ENCODE results near the gene ATP6V1G3. TPM values are rescaled to one million over a fixed set of nuclear protein-coding genes. Genes with fewer than 3 reads are reported as not detected.

ATP6V1G3 gene
- total and polyA plus RNA-seq, 9 of the 15 experiments (the other 6 are each of a cell fraction or from before 2014, with no cell fraction given): 0.32 TPM; not detected in 8

GRCh38 chr1:198531891-198532290, 8.6 kb downstream of the ATP6V1G3 start:
- no peak for TF ChIP-seq ZNF143 (CRISPR knock-in tag; IDR thresholded peaks at IDR 0.05)
- TF ChIP-seq COPS2 (conservative IDR thresholded peaks at IDR 0.05): no peak
- no peak for TF ChIP-seq HINFP (tag; conservative IDR thresholded peaks at IDR 0.05; ENCODE audit: low read depth)
- no peak for TF ChIP-seq JUN (IDR thresholded peaks at IDR 0.05; ENCODE audit: borderline replicate concordance, low read depth, low read length)
- TF ChIP-seq JUN (CRISPR knock-in tag; IDR thresholded peaks at IDR 0.05; ENCODE audit: borderline replicate concordance): no peak
- TF ChIP-seq SREBF2 (CRISPR knock-in tag; IDR thresholded peaks at IDR 0.05): no peak
- no peak for TF ChIP-seq SMARCC2 (IDR thresholded peaks at IDR 0.05; ENCODE audit: low read depth)
- no peak for TF ChIP-seq ZNF232 (CRISPR knock-in tag; IDR thresholded peaks at IDR 0.05)
- TF ChIP-seq, protein P1, sequence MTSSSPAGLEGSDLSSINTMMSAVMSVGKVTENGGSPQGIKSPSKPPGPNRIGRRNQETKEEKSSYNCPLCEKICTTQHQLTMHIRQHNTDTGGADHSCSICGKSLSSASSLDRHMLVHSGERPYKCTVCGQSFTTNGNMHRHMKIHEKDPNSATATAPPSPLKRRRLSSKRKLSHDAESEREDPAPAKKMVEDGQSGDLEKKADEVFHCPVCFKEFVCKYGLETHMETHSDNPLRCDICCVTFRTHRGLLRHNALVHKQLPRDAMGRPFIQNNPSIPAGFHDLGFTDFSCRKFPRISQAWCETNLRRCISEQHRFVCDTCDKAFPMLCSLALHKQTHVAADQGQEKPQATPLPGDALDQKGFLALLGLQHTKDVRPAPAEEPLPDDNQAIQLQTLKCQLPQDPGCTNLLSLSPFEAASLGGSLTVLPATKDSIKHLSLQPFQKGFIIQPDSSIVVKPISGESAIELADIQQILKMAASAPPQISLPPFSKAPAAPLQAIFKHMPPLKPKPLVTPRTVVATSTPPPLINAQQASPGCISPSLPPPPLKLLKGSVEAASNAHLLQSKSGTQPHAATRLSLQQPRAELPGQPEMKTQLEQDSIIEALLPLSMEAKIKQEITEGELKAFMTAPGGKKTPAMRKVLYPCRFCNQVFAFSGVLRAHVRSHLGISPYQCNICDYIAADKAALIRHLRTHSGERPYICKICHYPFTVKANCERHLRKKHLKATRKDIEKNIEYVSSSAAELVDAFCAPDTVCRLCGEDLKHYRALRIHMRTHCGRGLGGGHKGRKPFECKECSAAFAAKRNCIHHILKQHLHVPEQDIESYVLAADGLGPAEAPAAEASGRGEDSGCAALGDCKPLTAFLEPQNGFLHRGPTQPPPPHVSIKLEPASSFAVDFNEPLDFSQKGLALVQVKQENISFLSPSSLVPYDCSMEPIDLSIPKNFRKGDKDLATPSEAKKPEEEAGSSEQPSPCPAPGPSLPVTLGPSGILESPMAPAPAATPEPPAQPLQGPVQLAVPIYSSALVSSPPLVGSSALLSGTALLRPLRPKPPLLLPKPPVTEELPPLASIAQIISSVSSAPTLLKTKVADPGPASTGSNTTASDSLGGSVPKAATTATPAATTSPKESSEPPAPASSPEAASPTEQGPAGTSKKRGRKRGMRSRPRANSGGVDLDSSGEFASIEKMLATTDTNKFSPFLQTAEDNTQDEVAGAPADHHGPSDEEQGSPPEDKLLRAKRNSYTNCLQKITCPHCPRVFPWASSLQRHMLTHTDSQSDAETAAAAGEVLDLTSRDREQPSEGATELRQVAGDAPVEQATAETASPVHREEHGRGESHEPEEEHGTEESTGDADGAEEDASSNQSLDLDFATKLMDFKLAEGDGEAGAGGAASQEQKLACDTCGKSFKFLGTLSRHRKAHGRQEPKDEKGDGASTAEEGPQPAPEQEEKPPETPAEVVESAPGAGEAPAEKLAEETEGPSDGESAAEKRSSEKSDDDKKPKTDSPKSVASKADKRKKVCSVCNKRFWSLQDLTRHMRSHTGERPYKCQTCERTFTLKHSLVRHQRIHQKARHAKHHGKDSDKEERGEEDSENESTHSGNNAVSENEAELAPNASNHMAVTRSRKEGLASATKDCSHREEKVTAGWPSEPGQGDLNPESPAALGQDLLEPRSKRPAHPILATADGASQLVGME (CRISPR knock-in tag; IDR thresholded peaks at IDR 0.05): no peak
- TF ChIP-seq, protein P2, sequence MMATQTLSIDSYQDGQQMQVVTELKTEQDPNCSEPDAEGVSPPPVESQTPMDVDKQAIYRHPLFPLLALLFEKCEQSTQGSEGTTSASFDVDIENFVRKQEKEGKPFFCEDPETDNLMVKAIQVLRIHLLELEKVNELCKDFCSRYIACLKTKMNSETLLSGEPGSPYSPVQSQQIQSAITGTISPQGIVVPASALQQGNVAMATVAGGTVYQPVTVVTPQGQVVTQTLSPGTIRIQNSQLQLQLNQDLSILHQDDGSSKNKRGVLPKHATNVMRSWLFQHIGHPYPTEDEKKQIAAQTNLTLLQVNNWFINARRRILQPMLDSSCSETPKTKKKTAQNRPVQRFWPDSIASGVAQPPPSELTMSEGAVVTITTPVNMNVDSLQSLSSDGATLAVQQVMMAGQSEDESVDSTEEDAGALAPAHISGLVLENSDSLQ (IDR thresholded peaks at IDR 0.05): no peak
- no peak for TF ChIP-seq ZBTB34 (CRISPR knock-in tag; IDR thresholded peaks at IDR 0.05)
- H3K9me1 ChIP-seq (ENCODE audit: control insufficient read depth, insufficient read depth, low read length): no peaks in the 10 kb centered on the region
- no peaks in the 10 kb centered on the region for H3K36me3 ChIP-seq (ENCODE audit: control insufficient read depth, insufficient read depth, low read length)
- no peak overlapping the region for H2AFZ ChIP-seq (ENCODE audit: low read depth, low read length)
- POLR2A ChIA-PET: no interaction called here
- no peaks in the 10 kb centered on the region for H3K79me2 ChIP-seq (ENCODE audit: control insufficient read depth, insufficient read depth, low read length)
- DNase-seq (ENCODE audit: extremely low read depth in 1 of 4, low spot score in 3 of 4) (no peak), ATAC-seq (no peak), FAIRE-seq (no peak)
- no peaks in the 10 kb centered on the region for H3K9me3 ChIP-seq (replicated peaks; ENCODE audit: control insufficient read depth, insufficient read depth, low read depth, low read length)
- intact Hi-C loops (cut with micrococcal nuclease) (no loop called here), in situ Hi-C loops (cut with MboI) (no loop called here)
- H4K20me1 ChIP-seq (replicated peaks; ENCODE audit: control insufficient read depth, insufficient read depth, low read length): no peaks in the 10 kb centered on the region
- no peak overlapping the region for H3K4me2 ChIP-seq (ENCODE audit: insufficient read depth, low read length)
- no peaks in the 10 kb centered on the region for H3K27me3 ChIP-seq (ENCODE audit: control insufficient read depth in 2 of 2, insufficient read depth in 2 of 2, low read length in 2 of 2)
- H3K4me1 ChIP-seq (replicated peaks in 1 of 2; ENCODE audit: control insufficient read depth in 2 of 2, insufficient read depth in 2 of 2, low read length in 2 of 2): no peaks in the 10 kb centered on the region
- BruUV-seq (replicated peaks): no TSS peak
- CTCF ChIA-PET (ENCODE audit: low intra/inter-chr PET ratio): no interaction called here
- H3K27ac ChIP-seq (ENCODE audit: extremely low read depth, low read depth, low read length): no peak overlapping the region
- no peak overlapping the region for H3K4me3 ChIP-seq
- WGBS (ENCODE audit: insufficient coverage, low coverage, missing lambda C conversion rate): 25% methylated on average over 3 of the region's 3 CpGs
- no peak overlapping the region for H3K9ac ChIP-seq (ENCODE audit: insufficient read depth in 1 of 2, low read depth in 2 of 2, low read length in 2 of 2)

All from K562 (cell line).